Measurements from ENCODE around the gene VPS29.
"Not testable (repeated sequence)": the region's sequence is repeated elsewhere in the genome, so short reads cannot be mapped to it uniquely, and the experiment has no call there.

Gene VPS29

DNA sequence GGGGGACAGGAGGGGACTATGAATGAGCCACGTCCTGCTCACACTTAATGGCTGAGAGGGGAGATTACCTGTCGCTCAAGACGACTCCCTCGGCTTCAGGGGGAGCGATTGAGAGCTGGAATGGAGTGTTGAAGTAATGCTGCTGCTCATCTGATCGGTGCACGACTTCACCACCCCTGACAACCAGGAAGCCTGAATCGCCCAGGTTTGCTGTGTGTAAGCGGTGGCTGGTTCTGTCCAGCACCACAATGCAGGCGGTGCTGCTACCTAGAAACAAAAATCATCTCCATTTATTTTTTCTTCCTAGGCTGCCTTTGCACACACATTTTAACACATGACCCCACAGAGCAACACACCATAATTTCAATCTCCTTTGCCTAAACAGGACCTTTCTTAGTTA, 43.9 kb upstream of the VPS29 start:
- no peak overlapping the region for H3K4me3 ChIP-seq (ENCODE audit: control insufficient read depth, low read depth, low read length)
- TF ChIP-seq, protein P1, sequence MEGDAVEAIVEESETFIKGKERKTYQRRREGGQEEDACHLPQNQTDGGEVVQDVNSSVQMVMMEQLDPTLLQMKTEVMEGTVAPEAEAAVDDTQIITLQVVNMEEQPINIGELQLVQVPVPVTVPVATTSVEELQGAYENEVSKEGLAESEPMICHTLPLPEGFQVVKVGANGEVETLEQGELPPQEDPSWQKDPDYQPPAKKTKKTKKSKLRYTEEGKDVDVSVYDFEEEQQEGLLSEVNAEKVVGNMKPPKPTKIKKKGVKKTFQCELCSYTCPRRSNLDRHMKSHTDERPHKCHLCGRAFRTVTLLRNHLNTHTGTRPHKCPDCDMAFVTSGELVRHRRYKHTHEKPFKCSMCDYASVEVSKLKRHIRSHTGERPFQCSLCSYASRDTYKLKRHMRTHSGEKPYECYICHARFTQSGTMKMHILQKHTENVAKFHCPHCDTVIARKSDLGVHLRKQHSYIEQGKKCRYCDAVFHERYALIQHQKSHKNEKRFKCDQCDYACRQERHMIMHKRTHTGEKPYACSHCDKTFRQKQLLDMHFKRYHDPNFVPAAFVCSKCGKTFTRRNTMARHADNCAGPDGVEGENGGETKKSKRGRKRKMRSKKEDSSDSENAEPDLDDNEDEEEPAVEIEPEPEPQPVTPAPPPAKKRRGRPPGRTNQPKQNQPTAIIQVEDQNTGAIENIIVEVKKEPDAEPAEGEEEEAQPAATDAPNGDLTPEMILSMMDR (IDR thresholded peaks at IDR 0.05; ENCODE audit: control insufficient read depth, insufficient read depth, low read depth, low read length, missing control alignments) = no peak
- DNase-seq (ENCODE audit: low read depth) = no peak

- not testable (repeated sequence) for DNase-seq (ENCODE audit: low read depth); H3K4me3 ChIP-seq (ENCODE audit: control insufficient read depth, low read depth, low read length)
Measured at GRCh38 chr12:110545259-110545658, 43.3 kb upstream of the VPS29 start.

- no peak for DNase-seq (ENCODE audit: low read depth)
- TF ChIP-seq, protein P1 (IDR thresholded peaks at IDR 0.05; ENCODE audit: control insufficient read depth, insufficient read depth, low read depth, low read length, missing control alignments) = no peak
- H3K4me3 ChIP-seq (ENCODE audit: control insufficient read depth, low read depth, low read length) = no peak overlapping the region
Measured at GRCh38 chr12:110543965-110544364, 42.1 kb upstream of the VPS29 start.

DNA sequence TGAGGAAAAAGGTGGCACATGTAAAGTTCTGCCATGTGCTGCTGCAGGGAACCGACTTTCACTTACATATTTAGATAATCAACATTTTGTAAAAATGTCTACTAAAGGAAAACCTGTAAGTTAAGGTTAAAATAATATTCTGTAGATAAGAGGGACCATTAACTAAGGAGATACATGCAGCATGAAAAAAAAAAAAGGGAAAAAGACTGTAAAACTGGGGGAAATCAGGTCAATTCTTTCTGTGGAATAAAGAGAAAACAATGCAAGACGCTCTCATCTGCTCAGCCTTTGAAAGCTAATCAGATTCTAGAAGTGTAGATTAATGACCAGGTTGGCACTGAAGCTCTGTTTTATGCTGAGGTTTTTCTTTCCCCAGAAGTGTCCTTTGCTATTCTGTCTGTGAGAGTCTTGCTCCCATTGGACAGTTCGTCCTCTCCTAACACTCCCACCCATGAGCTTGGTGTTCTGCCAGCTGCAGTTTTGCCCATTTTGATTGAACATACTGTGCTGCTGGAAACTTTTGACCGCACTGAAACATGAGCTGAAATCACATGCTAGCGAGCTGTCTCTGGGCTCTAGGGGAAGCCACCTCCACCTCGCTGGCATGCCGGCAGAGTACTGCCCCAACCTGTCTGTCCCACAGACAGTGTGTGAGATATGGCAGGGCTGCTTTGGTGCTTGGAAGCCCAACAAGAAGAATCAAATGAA, 41.5 kb upstream of the VPS29 start:
- DNase-seq (ENCODE audit: low read depth) = no peak
- H3K4me3 ChIP-seq (ENCODE audit: control insufficient read depth, low read depth, low read length) = no peak overlapping the region
- TF ChIP-seq, protein P1 (IDR thresholded peaks at IDR 0.05; ENCODE audit: control insufficient read depth, insufficient read depth, low read depth, low read length, missing control alignments) = no peak

DNA sequence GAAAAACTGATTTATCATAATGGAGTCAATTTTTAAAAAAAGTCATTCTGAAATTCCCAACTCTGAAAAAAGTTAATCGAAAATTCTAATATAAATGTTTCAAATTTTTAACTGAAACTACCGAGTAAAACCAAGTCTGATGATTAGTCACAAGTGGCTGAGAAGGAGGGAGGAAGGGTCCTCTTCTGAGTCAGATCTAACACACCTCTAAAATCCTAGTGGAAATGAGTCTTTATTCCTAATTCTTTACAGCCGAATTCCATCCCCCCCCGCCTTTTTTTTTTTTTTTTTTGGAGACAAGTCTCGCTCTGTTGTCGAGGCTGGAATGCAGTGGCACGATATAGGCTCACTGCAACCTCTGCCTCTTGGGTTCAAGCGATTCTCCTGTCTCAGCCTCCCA, 38.1 kb upstream of the VPS29 start:
- no peak for DNase-seq (ENCODE audit: low read depth)
- TF ChIP-seq, protein P1 (IDR thresholded peaks at IDR 0.05; ENCODE audit: control insufficient read depth, insufficient read depth, low read depth, low read length, missing control alignments) = no peak
- H3K4me3 ChIP-seq (ENCODE audit: control insufficient read depth, low read depth, low read length) = no peak overlapping the region

DNA sequence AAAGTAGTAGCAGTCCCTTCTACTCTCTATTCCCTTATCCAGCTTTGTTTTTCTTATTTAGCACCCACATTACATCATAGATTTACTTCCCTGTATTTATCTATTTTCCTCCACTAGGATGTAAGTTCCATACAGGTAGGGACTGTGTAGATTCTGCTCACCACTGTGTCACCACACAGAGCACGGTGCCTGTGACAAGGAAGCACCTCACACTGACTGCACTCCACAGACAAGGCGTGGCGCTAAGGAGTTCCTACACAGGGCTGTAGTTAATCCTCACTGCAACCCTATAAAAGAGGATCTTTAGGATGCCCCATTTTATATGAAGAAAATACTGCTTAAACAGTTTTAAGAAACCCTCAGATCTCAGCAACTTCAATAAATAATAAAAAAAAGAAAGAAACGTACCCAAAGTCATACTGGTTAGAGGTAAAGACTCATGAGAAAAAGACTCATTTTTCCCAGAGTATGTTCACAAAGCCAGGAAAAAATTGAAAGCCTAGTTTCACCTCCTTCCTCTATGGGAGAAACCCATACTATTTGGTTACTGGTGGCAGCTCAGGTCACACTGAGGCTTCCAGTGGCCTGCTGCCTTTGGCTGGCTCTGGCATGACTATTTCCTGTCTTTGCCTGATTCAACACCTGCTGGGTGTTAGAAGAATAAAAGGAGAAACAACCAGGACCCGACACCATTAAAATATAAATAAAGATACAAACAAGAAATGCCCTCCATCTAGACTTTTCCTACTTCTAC, 37.1 kb upstream of the VPS29 start:
- TF ChIP-seq, protein P1 (IDR thresholded peaks at IDR 0.05; ENCODE audit: control insufficient read depth, insufficient read depth, low read depth, low read length, missing control alignments) = no peak
- no peak overlapping the region for H3K4me3 ChIP-seq (ENCODE audit: control insufficient read depth, low read depth, low read length)
- DNase-seq (ENCODE audit: low read depth) = no peak

All from AG09309 (cell line).